MM.1S (cell line): Measurements from ENCODE around the gene AXIN2.

Source experiments
- DNase-seq: peaks from one replicate; pipeline ENCODE4 v3.0.0-alpha.2; 2015
- H2AFZ ChIP-seq: fragments of 300-600 bp; sonication (generic); 2 replicates; pipeline ENCODE4 v1.6.0; 2016; ENCODE audit warnings: antibody characterized with exemption, low read length
- H3F3A ChIP-seq: fragments of 300-600 bp; sonication (generic); 2 replicates; pipeline ENCODE4 v1.6.1; 2016; ENCODE audit warnings: mild to moderate bottlenecking, antibody characterized with exemption, low read length, moderate library complexity, mixed read lengths; ENCODE audit not compliant: insufficient read depth
- H3K27ac ChIP-seq: fragments of 300-600 bp; sonication (generic); 2 replicates; pipeline ENCODE4 v1.5.1; 2016; ENCODE audit warnings: mild to moderate bottlenecking, low read length
- H3K27me3 ChIP-seq: fragments of 300-600 bp; sonication (generic); replicated peaks from 2 replicates; pipeline ENCODE4 v1.6.0; 2016; ENCODE audit warnings: low read length; ENCODE audit not compliant: insufficient read depth
- H3K36me3 ChIP-seq: fragments of 300-600 bp; sonication (generic); replicated peaks from 2 replicates; pipeline ENCODE4 v1.6.1; 2016; ENCODE audit warnings: mild to moderate bottlenecking, low read length, mixed read lengths; ENCODE audit not compliant: insufficient read depth
- H3K4me1 ChIP-seq: fragments of 300-600 bp; sonication (generic); 2 replicates; pipeline ENCODE4 v1.6.1; 2016; ENCODE audit warnings: low read length, mixed read lengths
- H3K4me2 ChIP-seq: fragments of 300-600 bp; sonication (generic); 2 replicates; pipeline ENCODE4 v1.6.0; 2016; ENCODE audit warnings: low read depth, low read length
- H3K4me3 ChIP-seq: fragments of 300-600 bp; sonication (generic); 2 replicates; pipeline ENCODE4 v1.5.1; 2016; ENCODE audit warnings: low read length, mixed read lengths
- H3K79me2 ChIP-seq: fragments of 300-600 bp; sonication (generic); 2 replicates; pipeline ENCODE4 v1.6.1; 2016; ENCODE audit warnings: mixed run types, low read length, mixed read lengths
- H3K9ac ChIP-seq: fragments of 300-600 bp; sonication (generic); 2 replicates; pipeline ENCODE4 v1.6.1; 2016; ENCODE audit warnings: low read length, mixed read lengths
- H3K9me2 ChIP-seq: fragments of 300-600 bp; sonication (generic); replicated peaks from 2 replicates; pipeline ENCODE4 v1.6.1; 2016; ENCODE audit warnings: mild to moderate bottlenecking, low read length, mixed read lengths; ENCODE audit not compliant: insufficient read depth
- H3K9me3 ChIP-seq: fragments of 300-600 bp; sonication (generic); replicated peaks from 2 replicates; pipeline ENCODE4 v1.6.1; 2016; ENCODE audit warnings: mild to moderate bottlenecking, low read length, mixed read lengths; ENCODE audit not compliant: insufficient read depth
- H4K20me1 ChIP-seq: fragments of 300-600 bp; sonication (generic); 2 replicates; pipeline ENCODE4 v1.6.1; 2016; ENCODE audit warnings: mild to moderate bottlenecking, low read length, moderate library complexity, mixed read lengths; ENCODE audit not compliant: insufficient read depth
- CTCF ChIP-seq: fragments of 300-600 bp; sonication (generic); IDR thresholded peaks from 2 replicates; pipeline ENCODE4 v1.5.1; 2016; ENCODE audit warnings: antibody characterized with exemption, low read length, mixed read lengths
- EZH2 ChIP-seq: fragments of 300-600 bp; sonication (generic); optimal IDR thresholded peaks from 2 replicates; pipeline ENCODE3; 2017; ENCODE audit warnings: low read depth, mild to moderate bottlenecking, antibody characterized with exemption, low read length, mixed read lengths
- EZH2phosphoT487 ChIP-seq: fragments of 300-600 bp; sonication (generic); IDR thresholded peaks from 2 replicates; pipeline ENCODE4 v1.6.1; 2018; ENCODE audit warnings: antibody characterized with exemption, low read length

The AXIN2 gene

GRCh38 chr17:65523411-65523810, 38.0 kb downstream of the AXIN2 start:
- Histone ChIP-seq H3K4me1 (no peaks in the 10 kb centered on the region), H3K36me3 (no peaks in the 10 kb centered on the region), H3K4me3 (no peak overlapping the region), H2AFZ (no peak overlapping the region), H3K9me2 (no peaks in the 10 kb centered on the region), H4K20me1 (no peaks in the 10 kb centered on the region), H3K27ac (no peak overlapping the region), H3K4me2 (no peak overlapping the region), H3F3A (no peaks in the 10 kb centered on the region), H3K9me3 (no peaks in the 10 kb centered on the region), H3K27me3 (no peaks in the 10 kb centered on the region), H3K79me2 (no peaks in the 10 kb centered on the region), H3K9ac (no peak overlapping the region)
- DNase-seq, result no peak
- no peak for TF ChIP-seq EZH2
- TF ChIP-seq CTCF, result no peak
- TF ChIP-seq EZH2phosphoT487, result no peak

GRCh38 chr17:65522751-65523404, 38.6 kb downstream of the AXIN2 start:
- no peak for DNase-seq
- H3K27me3 ChIP-seq, result no peaks in the 10 kb centered on the region
- no peaks in the 10 kb centered on the region for H3K9me3 ChIP-seq
- TF ChIP-seq EZH2phosphoT487, result no peak
- no peak for TF ChIP-seq EZH2
- TF ChIP-seq CTCF, result no peak
- no peak overlapping the region for H3K9ac ChIP-seq
- H3K4me2 ChIP-seq, result no peak overlapping the region
- H3K36me3 ChIP-seq, result no peaks in the 10 kb centered on the region
- no peaks in the 10 kb centered on the region for H3F3A ChIP-seq
- no peaks in the 10 kb centered on the region for H4K20me1 ChIP-seq
- H3K4me1 ChIP-seq, result no peaks in the 10 kb centered on the region
- no peaks in the 10 kb centered on the region for H3K9me2 ChIP-seq
- no peak overlapping the region for H3K27ac ChIP-seq
- no peak overlapping the region for H2AFZ ChIP-seq
- no peak overlapping the region for H3K4me3 ChIP-seq
- H3K79me2 ChIP-seq, result no peaks in the 10 kb centered on the region

- no peak overlapping the region for H2AFZ ChIP-seq
- H3K9ac ChIP-seq, result no peak overlapping the region
- H4K20me1 ChIP-seq, result no peaks in the 10 kb centered on the region
- no peaks in the 10 kb centered on the region for H3K27me3 ChIP-seq
- no peaks in the 10 kb centered on the region for H3K4me1 ChIP-seq
- H3K9me2 ChIP-seq, result no peaks in the 10 kb centered on the region
- H3K36me3 ChIP-seq, result no peaks in the 10 kb centered on the region
- no peak overlapping the region for H3K4me2 ChIP-seq
- no peaks in the 10 kb centered on the region for H3K9me3 ChIP-seq
- no peaks in the 10 kb centered on the region for H3K79me2 ChIP-seq
- no peaks in the 10 kb centered on the region for H3F3A ChIP-seq
- TF ChIP-seq EZH2 (no peak), CTCF (no peak), EZH2phosphoT487 (no peak)
- no peak for DNase-seq
- H3K27ac ChIP-seq, result no peak overlapping the region
- no peak overlapping the region for H3K4me3 ChIP-seq
Observed at GRCh38 chr17:65519462-65519861, 42.0 kb downstream of the AXIN2 start.
